Measurements from ENCODE around the gene ANGPTL7.
"Not testable (repeated sequence)": the region's sequence is repeated elsewhere in the genome, so short reads cannot be mapped to it uniquely, and the experiment has no call there.

ANGPTL7 gene

DNA sequence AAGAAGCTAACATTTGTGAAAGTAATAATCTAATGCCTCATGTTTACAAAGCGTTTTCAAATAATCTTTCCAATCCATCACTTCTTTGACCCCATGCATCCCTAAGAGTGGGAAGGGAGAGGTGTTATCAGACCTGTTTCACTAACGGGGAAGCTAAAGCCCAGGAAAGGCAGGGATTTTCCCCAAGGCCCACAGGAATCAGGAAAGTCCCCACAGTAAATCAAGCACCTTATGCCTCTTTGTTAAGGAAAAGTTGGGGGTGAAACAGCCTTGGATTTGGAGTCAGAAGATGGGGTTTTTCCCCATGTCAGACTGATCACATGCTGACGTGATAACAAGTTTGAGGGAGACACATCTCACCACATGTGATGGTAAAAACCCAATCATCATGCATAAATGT, 20.0 kb upstream of the ANGPTL7 start:
- DNase-seq (ENCODE audit: low spot score), result no peak

DNA sequence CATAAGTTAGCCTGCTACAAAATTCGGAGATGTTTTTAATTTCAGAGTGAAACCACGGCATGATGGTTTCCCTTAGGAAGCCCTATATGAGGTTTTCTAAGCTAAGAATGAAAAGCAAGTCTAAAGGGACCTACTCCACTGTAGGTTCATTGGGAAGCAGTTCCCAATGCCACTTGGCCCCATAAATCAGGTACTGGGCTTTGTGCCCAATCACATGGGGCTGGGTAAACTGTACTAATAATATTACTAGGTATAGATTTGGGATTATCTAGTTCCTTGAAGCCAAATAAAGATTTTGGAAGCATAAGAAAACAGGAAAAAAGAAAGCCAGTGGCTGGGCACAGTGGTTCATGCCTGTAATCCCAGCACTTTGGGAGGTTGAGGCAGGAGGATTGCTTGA, 19.1 kb upstream of the ANGPTL7 start:
- no peak for DNase-seq (ENCODE audit: low spot score)

DNA sequence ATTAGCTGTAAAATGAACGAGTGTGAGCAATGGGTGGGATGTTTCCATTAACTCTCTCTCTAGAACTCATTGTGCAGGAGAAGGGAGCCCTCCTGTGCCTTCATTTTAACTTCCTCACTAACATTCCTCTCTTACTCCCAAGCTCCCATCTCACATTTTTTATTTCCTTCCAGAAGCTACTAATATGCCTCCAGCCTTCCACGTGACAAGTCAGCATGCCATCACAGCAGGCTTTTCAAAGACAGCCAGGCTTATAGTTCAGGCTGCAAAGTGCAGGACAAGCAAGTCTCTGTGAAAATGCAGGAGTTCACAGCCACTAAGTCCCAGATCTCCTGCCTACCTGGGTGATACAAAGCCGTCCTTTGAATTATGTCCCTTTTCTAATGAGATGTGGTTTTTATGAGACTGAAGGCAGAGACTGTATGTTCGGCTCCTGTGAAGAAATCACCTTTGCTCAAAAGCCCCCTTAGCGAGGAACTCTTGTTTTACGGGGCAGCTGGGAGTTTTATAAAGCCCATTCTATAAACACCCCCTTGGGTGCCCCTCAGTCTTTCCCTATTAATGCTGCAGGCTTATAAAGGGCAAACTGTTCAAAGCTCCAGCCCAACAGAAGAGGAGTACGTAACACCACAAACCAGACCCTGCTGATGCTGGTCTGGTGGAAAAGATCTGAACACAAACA, 14.8 kb upstream of the ANGPTL7 start:
- no peak for DNase-seq (ENCODE audit: low spot score)

DNA sequence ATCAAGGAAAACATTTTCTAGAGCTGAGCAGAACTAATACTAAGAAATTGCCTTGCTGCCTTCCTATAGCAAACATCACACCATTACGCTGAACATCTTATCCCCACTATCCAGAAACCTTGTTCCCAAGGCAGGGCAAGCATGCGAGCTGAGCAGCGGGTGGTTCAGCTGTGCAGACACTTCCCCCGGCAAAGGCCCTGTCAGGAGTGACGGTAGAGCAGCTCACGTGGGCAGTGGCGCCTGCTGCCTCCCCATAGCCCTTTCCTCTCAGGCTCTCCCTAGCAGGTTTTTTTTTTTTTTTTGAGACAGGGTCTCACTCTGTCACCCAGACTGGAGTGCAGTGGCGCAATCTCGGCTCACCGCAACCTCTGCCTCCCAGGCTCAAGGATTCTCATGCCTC, 13.7 kb upstream of the ANGPTL7 start:
- DNase-seq (ENCODE audit: low spot score), result no peak

DNA sequence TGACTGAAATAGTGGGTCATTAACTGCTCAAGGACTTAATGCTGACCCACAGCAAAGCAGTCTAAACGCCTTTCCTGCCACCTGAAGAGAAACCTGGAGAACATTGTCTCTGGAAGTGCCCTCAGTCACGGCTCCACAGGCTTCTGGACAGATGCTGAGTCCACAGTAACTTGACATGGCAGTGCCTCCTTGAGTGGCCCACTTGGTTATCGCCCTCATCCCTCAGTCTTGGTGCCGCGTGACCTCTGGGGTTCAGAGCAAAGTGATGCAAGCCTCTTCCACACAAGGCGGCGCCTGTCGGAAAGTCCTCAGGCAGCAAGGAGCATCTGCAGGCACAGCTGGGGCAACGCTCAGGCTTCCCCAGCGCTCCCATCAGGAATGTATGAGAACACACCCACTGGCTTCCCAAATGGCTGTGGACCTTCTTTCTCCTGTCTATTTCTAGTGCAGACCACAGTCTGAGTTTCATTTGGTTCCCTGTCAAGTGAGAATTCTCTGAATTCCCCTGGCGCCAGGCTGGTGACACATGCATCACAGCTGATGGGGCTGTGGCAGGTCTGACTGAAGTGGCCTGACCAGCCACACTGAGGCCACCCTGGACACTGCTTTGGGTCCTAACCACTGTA, 13.0 kb upstream of the ANGPTL7 start:
- DNase-seq (ENCODE audit: low spot score), result peak; percentile 75

DNA sequence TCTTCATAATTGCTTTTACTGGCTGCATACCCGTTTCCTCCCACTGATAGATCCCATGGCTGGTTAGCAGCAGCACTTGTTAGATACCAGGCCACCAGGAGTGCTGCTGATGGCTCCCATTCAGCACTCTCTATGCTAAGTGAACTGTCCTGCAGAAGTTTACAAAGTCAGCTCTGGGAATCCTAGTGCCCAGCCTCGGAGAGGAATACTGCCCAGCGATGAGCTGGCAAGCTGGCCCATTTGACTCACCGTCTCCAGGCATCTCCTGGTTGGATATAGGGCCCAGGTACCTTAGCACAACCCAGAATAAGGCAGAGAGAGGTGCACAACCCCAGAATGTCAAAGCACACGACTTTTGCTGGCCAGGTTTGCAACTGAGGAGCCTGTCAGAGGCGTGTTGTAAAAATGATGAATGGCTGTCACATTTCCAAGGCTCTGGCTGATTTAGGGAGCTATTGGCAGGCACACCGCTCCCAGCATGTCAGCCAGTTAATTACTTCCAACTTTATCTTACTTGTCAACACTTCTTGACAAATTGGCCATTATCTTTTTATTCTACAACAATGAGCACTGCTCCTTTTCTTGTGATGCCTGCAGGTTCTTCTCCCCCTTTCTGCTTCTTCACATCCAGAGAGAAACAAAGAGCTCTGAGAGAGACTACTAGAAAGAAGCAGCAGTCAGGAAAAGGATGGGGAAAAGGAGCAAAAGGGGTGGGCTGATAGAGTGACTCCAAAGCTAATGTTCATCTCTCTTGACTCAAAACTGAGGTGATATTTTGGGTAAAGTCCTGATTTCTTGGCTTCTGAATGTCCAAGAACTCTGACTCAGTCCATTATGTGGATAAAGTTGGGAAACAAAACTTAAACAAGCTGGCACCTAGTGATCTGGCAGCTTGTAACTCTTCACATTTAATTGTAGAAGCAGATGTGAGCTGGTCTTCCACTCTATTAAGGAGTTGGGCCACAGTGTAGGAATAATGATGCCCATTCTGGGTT, 10.8 kb upstream of the ANGPTL7 start:
- DNase-seq (ENCODE audit: low spot score), result peak; percentile 30

DNA sequence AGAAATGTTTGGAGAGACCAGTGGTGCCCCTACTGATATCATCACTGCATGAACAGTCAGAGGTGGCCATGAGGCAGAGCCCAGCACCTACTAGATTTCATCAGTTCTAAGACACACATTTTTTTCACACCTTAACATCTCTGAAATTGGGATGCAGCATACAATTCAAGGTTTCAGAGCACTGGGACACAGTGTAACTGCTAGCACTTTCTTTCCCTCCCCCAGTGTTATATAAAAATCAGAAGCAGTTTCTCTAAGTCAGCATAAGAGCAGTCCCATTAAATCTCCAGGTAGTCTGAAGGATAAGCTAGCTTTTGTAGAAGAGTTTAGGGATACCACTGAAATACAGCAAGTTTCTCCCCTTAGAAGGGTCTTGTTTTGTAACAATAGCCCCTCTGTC, 10.0 kb upstream of the ANGPTL7 start:
- no peak for DNase-seq (ENCODE audit: low spot score)

DNA sequence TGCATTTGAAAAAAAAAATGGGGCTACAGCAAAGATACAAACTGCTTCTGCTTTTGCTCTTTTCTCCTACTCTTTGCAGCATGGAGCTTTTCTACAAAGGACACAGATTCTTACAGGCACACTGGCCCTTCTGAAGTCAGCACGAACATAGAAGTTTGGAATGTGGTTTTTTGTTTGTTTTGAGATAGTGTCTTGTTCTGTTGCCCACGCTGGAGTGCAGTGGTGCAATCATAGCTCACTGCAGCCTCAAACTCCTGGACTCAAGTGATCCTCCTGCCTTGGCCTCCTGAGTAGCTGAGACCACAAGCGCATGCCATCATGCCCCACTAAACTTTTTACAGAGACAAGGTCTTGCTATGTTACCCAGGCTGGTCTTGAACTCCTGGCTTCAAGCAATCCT, 9.4 kb upstream of the ANGPTL7 start:
- not testable (repeated sequence) for DNase-seq (ENCODE audit: low spot score)

DNA sequence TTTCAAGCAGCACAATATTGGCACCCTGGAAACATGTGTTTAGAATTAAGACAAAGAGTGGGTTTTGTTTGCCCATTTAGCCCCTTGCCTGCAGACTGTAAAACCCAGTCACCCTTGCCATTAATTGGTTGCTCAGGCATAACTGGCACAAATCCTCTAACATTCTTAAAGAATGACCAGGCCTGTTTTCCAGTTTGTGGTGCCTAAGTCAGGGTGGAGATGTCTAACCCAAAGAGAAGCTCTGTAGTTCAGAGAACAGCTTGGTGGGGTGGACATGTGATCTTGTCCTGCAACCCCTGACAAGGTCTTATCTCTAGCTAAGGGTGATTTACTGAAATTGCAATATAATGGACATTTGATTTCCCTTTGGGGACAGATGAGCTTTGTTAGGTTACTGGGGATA, 8.8 kb upstream of the ANGPTL7 start:
- peak; percentile 81 for DNase-seq (ENCODE audit: low spot score)

DNA sequence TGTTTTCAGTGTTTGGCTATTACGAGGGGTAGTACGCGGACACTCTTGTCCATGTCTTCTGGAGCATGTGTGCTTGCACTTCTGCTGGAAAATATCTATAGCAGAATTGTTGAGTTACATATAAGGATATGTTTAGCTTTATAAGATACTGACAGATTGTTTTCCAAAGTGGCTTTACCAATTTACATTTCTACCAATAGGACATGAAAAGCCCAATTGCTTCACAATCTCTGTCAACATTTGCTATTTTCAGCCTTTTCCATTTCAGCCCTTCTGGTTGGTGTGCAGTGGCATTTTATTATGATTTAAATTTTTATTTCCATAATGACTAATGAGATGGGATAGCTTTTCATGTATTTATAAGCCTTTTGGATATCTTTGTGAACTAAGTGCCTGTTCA, 6.3 kb upstream of the ANGPTL7 start:
- DNase-seq (ENCODE audit: low spot score), result no peak

DNA sequence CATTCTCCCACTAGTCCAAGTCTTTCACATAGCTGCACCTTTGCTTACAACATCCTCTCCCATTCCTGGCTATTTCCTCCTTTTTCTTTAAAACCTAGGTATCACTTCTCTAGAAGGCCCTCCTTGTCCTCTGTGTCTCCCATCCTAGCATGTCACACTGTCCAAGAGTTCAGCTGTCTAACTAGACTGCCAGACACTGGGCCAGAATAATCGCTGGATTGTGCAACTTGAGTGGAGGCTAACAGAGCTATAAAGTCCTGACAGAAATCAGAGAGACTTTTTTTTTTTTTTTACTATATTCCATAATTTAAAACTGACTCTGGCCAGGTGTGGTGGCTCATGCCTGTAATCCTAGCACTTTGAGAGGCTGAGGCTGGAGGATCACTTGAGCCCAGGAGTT, 4.2 kb upstream of the ANGPTL7 start:
- DNase-seq (ENCODE audit: low spot score), result no peak

DNA sequence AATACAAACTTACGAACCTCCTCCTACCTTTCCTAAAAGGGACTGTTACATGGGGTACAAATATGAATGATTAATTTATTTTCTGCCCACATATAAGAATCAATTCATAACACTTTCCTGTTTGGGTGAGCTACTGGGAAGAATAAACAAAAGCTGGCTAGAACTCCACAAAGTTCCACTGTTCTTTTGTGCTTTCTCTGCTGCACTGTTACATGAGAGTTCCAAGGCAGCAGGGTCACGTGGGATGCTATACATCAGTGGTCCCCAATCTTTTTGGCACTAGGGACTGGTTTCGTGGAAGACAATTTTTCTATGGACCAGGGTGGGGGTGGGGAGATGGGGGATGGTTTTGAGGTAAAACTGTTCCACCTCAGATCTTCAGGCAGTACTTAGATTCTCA, 2.2 kb upstream of the ANGPTL7 start:
- no peak for DNase-seq (ENCODE audit: low spot score)

DNA sequence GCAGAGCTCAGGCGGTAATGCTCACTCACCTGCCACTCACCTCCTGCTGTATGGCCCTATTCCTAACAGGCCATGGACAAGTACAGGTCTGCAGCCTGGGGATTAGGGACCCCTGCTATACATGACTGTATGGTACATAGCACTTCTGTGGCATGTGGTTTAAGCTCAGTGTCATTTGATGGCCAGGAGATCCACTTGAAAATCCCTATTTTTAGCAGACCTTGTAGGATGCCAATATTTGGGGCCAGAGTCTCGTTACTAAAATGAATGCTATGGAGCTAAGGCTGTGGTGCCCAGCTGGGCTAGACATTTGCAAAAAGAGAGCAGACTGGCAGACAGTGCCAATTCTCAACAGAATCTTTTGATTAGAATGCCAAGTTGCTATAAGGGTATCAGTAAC, 1.7 kb upstream of the ANGPTL7 start:
- no peak for DNase-seq (ENCODE audit: low spot score)

DNA sequence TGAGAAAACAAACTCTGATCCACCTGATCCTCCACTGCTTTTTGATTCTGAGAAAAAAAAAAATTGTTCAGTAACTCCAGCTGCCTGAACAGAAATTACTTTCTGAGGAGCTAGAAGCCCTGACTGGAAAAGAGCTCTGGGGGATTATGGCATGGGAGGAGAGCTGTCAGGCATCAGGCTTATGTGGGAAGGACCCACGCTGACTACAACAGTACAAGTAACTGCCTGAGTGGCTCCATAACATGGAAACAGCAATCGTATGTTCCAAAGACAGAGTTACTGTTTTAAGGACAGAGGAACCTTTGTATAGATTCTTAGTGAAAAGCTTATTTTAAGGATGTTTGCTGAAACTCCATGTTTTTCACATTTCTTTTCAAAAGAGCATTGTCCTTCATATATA, 1.2 kb upstream of the ANGPTL7 start:
- DNase-seq (ENCODE audit: low spot score), result no peak

DNA sequence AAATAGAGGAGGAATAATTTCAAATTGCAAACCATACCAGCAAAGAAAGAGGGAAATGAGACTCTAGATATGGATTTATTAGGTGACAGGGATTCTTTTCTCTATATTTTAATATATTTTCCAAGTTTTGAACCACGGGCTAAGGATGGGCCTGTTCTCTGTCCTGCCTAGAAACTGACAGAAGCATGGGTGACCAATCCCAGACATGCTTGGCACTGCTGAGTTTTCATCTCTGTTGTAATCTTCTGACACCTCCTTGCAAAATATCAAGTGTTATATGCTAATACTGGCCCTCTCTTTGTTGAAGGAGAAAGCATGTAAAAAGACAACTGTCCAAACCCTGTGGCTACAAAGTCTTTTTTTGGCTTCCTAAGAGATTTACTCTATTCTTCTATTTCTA, 774 bp upstream of the ANGPTL7 start:
- peak; percentile 28 for DNase-seq (ENCODE audit: low spot score)

DNA sequence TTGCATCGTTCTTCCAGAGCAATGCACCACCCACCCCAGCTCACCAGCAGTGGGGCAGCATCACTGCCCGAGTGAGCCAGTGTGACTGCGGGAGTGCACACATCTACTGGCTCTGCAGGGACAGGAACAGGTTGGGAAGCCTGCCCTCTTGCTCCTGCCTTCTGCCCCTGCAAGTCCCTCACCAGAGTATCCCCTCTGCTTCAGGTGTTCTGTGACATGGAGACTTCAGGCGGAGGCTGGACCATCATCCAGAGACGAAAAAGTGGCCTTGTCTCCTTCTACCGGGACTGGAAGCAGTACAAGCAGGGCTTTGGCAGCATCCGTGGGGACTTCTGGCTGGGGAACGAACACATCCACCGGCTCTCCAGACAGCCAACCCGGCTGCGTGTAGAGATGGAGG, 4.2 kb downstream of the ANGPTL7 start:
- no peak for DNase-seq (ENCODE audit: low spot score)

DNA sequence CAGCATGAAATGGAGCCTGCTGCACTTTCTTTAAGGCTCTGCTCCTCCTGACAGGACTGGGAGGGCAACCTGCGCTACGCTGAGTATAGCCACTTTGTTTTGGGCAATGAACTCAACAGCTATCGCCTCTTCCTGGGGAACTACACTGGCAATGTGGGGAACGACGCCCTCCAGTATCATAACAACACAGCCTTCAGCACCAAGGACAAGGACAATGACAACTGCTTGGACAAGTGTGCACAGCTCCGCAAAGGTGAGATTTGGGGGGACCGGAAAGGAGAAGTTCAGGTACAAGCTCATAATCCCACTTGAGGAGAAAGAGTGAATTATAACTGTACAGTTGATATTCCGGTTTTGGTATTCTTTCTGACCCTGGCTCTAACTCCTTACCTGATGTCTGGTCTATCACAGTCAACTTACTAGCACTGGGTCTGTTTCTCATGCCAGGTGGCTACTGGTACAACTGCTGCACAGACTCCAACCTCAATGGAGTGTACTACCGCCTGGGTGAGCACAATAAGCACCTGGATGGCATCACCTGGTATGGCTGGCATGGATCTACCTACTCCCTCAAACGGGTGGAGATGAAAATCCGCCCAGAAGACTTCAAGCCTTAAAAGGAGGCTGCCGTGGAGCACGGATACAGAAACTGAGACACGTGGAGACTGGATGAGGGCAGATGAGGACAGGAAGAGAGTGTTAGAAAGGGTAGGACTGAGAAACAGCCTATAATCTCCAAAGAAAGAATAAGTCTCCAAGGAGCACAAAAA, 5.4 kb downstream of the ANGPTL7 start:
- no peak for DNase-seq (ENCODE audit: low spot score)

DNA sequence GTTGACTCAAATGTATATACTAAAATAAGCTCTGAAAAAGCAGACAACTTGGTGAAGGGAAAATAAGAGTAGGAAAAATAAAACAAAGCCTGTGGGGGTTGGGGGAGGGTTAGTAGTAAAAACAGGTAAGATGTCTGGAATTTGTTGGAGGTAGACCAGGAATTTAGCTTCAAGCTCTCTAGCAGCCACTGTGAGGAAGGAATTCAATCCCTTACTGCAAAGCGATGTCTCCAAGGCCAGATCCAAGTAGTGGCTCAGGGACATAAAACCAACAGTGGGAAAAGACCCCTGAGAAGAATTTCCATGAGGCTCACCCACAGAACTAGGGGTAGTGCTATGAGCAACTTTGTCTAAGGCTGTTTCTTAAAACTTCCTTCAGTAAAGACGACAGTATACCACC, 7.8 kb downstream of the ANGPTL7 start:
- DNase-seq (ENCODE audit: low spot score), result no peak

DNA sequence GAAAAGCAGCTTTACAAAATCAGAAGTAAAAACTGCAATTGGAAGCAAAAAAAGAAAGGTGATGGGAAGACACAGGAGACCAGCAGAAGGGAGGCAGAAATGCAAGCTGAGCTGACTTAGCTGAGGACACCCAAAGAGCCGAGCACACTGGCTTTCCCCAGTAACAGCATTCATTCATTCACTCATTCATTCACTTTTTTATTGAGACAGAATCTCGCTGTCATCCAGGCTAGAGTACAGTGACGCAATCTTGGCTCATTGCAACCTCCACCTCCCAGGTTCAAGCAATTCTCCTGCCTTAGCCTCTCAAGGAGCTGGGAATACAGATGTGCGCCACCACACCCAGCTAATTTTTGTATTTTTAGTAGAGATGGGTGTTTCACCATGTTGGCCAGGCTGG, 8.2 kb downstream of the ANGPTL7 start:
- no peak for DNase-seq (ENCODE audit: low spot score)

DNA sequence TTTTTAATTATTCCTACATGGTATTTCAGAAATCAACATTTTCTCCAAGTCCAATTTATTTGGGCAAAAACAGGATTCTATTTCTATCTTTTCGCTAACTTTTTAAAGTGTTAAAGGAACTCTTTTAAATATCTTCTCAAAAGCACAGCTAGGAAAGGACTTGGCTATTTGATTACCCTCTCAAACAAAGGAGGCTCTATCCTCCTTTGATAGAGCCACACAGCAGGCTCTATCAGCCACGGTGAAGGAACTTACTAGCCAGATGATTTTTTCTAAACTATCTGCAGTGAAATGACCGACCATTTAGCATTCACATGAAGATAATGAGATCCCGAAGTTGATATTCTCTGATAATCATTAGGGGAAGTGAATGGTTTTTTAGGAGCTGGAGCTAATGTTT, 9.1 kb downstream of the ANGPTL7 start:
- no peak for DNase-seq (ENCODE audit: low spot score)

DNA sequence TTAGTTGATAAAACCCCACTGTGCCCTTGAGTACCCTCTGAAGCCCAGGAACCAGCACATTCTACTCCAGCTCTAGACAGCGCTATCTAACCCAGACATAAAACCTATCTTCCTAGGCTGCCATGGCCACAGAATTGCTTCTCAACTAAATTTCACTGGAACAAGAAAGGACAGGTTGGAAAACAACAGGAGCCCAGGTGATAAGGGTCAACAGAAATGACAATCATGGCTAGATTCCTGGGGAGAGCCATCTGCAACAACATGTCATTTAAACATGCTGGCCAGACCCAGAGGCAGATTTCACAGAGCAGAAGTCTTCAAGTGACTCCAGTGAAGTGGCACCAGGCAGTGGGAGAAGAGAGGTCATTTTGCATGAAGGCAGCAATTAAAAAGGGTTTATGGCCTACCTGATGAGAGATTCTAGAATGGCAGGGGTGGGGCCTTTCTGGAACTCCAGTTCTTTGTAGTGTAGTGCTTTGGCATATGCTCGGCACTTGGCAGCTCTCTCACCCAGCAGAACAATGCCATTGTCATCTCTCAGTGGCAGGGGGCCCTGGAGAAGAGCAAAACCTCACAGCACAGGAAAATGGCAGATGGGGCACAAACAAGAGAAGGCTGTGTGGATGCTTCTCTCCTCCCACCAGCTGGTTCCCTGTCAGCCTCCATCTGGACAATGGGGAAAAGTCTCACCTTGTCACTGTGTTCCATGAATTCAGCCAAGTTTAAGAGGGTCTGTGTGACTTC, 9.9 kb downstream of the ANGPTL7 start:
- DNase-seq (ENCODE audit: low spot score), result no peak

Measured in AG08395 (cell line).